ENCODE results near the gene BRSK2.
A peak's percentile ranks its signal among the peaks of the same experiment; 100 is the strongest.
"Not testable (repeated sequence)": the region's sequence is repeated elsewhere in the genome, so short reads cannot be mapped to it uniquely, and the experiment has no call there.

Gene BRSK2

DNA sequence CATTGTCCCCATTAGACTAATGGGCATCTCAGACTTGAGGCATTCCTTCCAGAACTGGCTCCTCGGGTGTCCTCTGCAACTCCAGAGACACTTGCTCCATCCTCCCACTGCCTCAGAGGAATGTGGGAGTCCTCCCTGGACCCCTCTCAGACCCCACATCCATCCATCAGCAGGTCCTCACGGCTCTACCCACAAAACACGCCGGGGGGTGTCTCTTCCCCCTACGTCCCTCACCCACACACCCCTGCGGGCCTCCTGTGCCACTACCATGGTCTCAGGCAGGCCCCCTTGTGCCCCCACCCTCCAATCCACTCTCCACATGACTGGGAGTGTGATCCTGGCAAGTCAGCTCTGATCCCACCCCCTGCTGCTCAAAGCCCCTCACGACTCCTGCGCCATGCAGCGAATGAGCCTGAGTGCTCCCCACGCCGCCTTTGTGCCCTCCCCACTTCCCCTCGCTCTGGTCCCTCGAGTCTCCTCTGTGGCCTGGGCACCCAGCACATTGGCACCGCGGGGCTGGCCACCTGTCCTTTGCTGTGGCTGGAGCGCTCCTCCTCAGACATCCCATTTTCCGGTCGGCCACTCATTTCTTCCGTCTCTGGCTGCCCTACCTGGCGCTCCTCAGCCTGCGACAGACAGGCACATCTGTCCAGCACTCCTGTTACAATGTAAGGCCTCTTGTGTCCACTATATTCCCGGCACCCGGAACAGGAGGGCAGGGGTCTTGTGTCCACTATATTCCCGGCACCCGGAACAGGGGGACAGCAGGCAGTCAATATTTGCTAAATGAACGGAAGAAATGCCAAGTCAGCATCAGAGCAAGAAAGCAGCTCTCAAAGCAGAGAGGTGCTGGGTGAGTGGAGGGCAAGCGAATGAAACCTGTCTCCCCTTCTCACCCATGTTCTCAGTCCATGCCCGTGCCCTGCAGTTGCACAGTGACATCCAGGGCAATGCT is 111.0 kb downstream of the BRSK2 start:
- DNase-seq (ENCODE audit: low spot score) = no peak

- DNase-seq (ENCODE audit: low spot score) = no peak
Observed at GRCh38 chr11:1501421-1502167, 111.9 kb downstream of the BRSK2 start.

DNA sequence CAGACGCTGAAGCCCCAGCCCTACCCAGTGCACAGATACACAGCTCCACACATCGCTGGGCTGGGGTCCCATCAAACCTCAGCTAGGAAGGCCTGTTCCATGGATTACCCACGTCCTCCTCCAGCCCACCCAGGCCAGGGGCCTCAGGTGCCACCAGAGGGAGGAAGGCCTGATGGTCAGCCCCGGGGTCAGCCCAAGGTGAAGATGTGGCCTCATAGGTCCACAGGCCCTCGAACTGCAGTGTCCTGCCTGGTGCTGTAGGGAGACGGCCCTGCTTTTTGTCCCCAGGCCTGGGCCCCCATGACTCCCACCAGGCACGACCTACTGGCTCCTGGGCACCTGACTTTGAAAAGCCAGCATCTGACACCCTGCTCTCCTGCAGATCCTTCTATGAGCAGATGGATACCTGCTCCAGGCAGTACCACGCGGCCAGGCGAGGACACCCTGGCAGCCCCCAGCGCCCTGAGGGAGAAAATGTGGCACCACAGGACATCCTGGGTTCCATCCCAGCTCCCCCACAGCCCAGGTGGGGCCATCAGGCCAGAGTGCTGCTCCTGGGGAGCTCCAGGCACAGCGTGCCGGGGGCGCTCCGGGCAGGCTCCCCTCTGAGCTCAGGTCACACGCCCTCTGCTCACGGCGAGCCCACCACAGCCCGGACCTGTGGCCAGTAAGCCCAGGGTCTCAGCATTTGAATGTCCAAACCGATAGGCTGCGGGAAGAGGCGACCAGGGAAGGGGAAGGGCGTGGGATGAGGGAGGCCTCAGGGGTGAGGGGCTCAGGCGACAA is 112.6 kb downstream of the BRSK2 start:
- DNase-seq (ENCODE audit: low spot score) = no peak

GRCh38 chr11:1502954-1503707 is 113.4 kb downstream of the BRSK2 start:
- DNase-seq (ENCODE audit: low spot score) = peak; percentile 69

GRCh38 chr11:1503708-1504104 is 114.0 kb downstream of the BRSK2 start:
- peak; percentile 61 for DNase-seq (ENCODE audit: low spot score)

DNA sequence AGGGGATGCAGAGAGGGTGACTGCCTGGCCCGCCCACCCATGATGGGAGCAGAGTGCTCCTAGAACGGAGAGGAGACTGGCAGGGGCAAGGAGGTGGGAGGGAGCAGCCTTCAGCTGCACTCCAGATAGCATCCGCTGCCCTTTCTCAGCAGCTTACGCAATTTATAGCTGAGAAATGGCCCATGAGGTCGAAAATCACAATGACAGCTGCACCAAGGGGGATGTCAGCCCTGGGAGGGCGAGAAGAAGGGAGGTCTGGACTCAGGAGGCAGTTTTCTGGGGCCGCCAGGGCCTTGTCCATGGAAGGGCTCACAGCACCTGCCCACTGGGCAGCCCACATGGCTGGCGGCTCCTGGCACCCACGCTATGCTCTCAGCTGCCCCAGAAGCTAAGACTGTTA is 114.4 kb downstream of the BRSK2 start:
- DNase-seq (ENCODE audit: low spot score) = no peak

DNA sequence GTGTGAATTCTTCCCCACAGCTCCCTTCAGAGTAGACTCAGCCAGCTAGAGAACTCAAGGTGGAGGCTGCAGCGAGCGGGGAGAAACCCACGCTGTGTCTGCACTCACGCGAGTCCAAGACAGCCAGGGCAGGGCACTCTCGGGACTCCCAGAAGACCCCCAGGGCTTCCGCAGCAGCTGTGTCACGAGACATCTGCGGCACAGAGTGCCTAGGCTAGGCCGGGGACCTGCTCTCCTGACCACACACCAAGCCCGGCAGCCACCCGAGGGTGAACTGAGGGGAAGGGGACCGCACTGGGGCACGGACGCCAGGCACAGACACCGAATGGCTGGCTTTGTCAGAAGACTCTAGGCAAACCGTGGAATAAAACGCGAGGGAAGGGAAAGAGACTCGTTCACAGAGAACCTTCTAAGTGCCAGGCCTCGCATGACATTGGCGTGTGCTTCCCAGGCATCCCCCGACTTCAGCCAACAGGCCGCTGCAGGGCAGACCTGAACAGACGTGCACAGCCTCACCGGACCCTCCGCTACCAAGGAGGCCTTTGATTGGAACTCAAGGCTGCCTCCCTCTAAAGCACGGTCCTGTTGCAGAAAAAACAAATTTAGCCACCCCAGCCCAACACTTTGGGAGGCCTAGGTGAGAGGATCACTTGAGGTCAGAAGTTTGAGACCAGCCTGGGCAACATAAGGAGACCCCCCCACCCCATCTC is 115.0 kb downstream of the BRSK2 start:
- DNase-seq (ENCODE audit: low spot score) = no peak

- no peak for DNase-seq (ENCODE audit: low spot score)
Observed at GRCh38 chr11:1505480-1505879, 115.7 kb downstream of the BRSK2 start.

- DNase-seq (ENCODE audit: low spot score) = no peak
Observed at GRCh38 chr11:1506981-1507380, 117.2 kb downstream of the BRSK2 start.

- no peak for DNase-seq (ENCODE audit: low spot score)
Observed at GRCh38 chr11:1507381-1508140, 117.8 kb downstream of the BRSK2 start.

DNA sequence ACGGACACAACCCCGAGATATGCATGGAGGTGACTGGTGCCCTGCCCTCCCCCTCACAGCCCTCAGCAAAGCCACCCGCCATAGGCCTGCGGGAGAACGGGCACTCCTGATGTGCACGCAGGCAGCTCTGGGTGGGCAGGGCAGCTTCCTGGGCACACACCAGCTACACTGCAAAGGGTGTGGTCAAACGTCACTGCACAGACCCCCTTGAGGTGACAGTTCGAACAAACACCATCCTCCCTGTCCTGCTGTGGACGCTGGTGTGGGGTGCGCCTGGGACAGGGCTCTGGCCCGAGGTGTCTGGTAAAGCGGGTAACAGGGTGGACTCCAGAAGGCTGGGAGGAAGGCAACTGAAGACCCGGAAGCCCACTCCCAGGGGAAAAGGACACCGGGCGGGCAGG is 118.8 kb downstream of the BRSK2 start:
- no peak for DNase-seq (ENCODE audit: low spot score)

- no peak for DNase-seq (ENCODE audit: low spot score)
Observed at GRCh38 chr11:1508986-1509385, 119.3 kb downstream of the BRSK2 start.

DNA sequence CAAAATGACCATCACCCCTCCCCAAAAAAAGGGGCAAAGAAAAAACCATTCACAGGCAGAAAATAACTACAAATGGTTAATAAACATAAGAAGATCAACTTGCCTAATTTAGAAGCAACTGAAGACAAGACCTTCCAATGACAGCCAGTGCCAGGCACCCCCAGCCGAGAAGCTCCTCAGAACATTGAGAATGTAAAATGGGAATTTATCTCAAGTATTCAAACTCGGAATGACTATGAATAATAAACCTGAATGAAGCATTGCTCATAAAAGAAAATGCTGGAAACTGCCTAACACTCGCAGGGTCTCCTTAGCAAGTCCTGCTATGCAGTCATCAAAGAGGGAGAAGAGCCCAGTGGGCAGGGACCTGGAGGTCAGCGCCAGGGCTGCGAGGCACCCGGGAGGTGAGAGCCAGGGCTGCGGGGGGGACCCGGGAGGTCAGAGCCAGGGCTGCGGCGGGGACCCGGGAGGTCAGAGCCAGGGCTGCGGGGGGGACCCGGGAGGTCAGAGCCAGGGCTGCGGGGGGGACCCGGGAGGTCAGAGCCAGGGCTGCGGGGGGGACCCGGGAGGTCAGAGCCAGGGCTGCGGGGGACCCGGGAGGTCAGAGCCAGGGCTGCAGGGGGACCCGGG is 120.0 kb downstream of the BRSK2 start:
- DNase-seq (ENCODE audit: low spot score) = no peak

- DNase-seq (ENCODE audit: low spot score) = not testable (repeated sequence)
Observed at GRCh38 chr11:1510351-1510750, 120.6 kb downstream of the BRSK2 start.

GRCh38 chr11:1510928-1511327 is 121.2 kb downstream of the BRSK2 start:
- DNase-seq (ENCODE audit: low spot score) = no peak

DNA sequence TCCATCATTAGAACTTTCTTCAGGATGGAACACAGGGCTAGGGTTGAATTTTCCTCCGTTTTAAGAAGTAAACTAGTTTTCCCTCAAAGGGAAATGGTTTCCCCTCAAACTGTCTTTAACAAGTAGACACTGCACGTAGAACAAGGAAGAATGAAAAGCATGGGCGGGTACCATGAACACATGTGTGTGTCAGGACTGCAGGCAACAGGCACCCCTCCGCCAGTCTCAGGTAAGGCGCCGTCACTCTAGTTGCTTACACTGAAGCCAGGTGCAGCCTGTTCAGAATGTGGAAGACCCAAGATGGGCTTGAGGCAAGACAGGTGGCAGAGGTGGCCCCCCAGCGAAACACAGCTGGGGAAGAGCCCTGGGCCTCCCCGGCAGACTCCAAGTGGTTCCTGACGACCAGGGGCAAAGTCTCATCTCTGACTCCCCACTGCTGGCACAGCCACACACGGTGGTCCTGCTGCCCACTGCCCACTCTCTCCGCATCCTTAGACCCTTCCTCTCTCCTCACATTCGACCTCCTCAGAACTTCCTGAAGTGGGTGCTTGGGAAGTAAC is 122.3 kb downstream of the BRSK2 start:
- no peak for DNase-seq (ENCODE audit: low spot score)

All from globus pallidus (tissue), 1 donor.